Measurements from ENCODE around the gene OR5AU1.

Gene OR5AU1

GRCh38 chr14:21155963-21156362 lies at the start of gene OR5AU1:
OR5AU1 (minus strand) TSS chr14:21156063; CDS start chr14:21155872, 191 bp downstream.
- no peak for TF ChIP-seq CTCF (IDR thresholded peaks at IDR 0.05; ENCODE audit: low read depth, low read length, missing control alignments)
- no peak within 1 kb of the TSS for H3K4me3 ChIP-seq (ENCODE audit: low read depth, low read length)
- no peak for DNase-seq (ENCODE audit: low read depth)

GRCh38 chr14:21205026-21205677 lies 49.3 kb upstream of the OR5AU1 start:
- no peak overlapping the region for H3K4me3 ChIP-seq (ENCODE audit: low read depth, low read length)
- no peak for DNase-seq (ENCODE audit: low read depth)
- TF ChIP-seq CTCF (IDR thresholded peaks at IDR 0.05; ENCODE audit: low read depth, low read length, missing control alignments) = no peak

GRCh38 chr14:21204167-21205025 lies 48.5 kb upstream of the OR5AU1 start:
- no peak for DNase-seq (ENCODE audit: low read depth)
- no peak overlapping the region for H3K4me3 ChIP-seq (ENCODE audit: low read depth, low read length)
- TF ChIP-seq CTCF (IDR thresholded peaks at IDR 0.05; ENCODE audit: low read depth, low read length, missing control alignments) = no peak

- no peak for DNase-seq (ENCODE audit: low read depth)
- H3K4me3 ChIP-seq (ENCODE audit: low read depth, low read length) = no peak overlapping the region
- TF ChIP-seq CTCF (IDR thresholded peaks at IDR 0.05; ENCODE audit: low read depth, low read length, missing control alignments) = no peak
These were observed 47.8 kb upstream of the OR5AU1 start for GRCh38 chr14:21203470-21204166.

GRCh38 chr14:21202463-21203358 lies 46.8 kb upstream of the OR5AU1 start:
- DNase-seq (ENCODE audit: low read depth) = no peak
- TF ChIP-seq CTCF (IDR thresholded peaks at IDR 0.05; ENCODE audit: low read depth, low read length, missing control alignments) = no peak
- H3K4me3 ChIP-seq (ENCODE audit: low read depth, low read length) = no peak overlapping the region

- H3K4me3 ChIP-seq (ENCODE audit: low read depth, low read length) = no peak overlapping the region
- no peak for TF ChIP-seq CTCF (IDR thresholded peaks at IDR 0.05; ENCODE audit: low read depth, low read length, missing control alignments)
- DNase-seq (ENCODE audit: low read depth) = no peak
These were observed 46.0 kb upstream of the OR5AU1 start for GRCh38 chr14:21201732-21202462.

Data from GM12864 (cell line).